Vagina (tissue), 2 donors: ENCODE measurements around the gene DCHS2. TPM values are rescaled to one million over a fixed set of nuclear protein-coding genes. Genes with fewer than 3 reads are reported as not detected.

Experiments used
- DNase-seq, 2 donors: peaks; one replicate each; pipeline ENCODE4 v3.0.0-alpha.2; 2017; ENCODE audit errors: extremely low spot score in 2 of 2
- H3K27ac ChIP-seq: fragments of 200-600 bp; sonication (generic); one replicate; pipeline ENCODE4 v1.5.1; 2019
- H3K27me3 ChIP-seq: fragments of 200-600 bp; sonication (generic); one replicate; pipeline ENCODE4 v1.5.1; 2019
- H3K36me3 ChIP-seq, 2 donors: fragments of 200-600 bp; sonication (generic); one replicate each; pipeline ENCODE4 v1.5.1; 2017 to 2019
- H3K4me1 ChIP-seq: fragments of 200-600 bp; sonication (generic); one replicate; pipeline ENCODE4 v1.5.1; 2019
- H3K4me3 ChIP-seq, 2 donors: fragments of 200-600 bp; sonication (generic); 1 replicate in 1 of 2; 2 replicates in 1 of 2; pipeline ENCODE4 v1.5.1; 2016 to 2019
- H3K9me3 ChIP-seq: fragments of 200-600 bp; sonication (generic); one replicate; pipeline ENCODE4 v1.5.1; 2019
- CTCF ChIP-seq, 3 experiments: fragments of 450-650 bp in 2 of 3; fragments of 200-600 bp in 1 of 3; sonication (generic) in 1 of 3; IDR thresholded peaks; one replicate each; pipeline ENCODE4 v1.5.1; 2017 to 2019; ENCODE audit warnings: antibody characterized with exemption in 3 of 3, mild to moderate bottlenecking in 2 of 3, moderate library complexity in 2 of 3
- POLR2A ChIP-seq, 2 donors: fragments of 450-650 bp; IDR thresholded peaks; one replicate each; pipeline ENCODE4 v1.6.1; 2017; ENCODE audit warnings: antibody characterized with exemption in 2 of 2, mild to moderate bottlenecking in 2 of 2, moderate library complexity in 2 of 2
- POLR2AphosphoS5 ChIP-seq, 2 donors: sonication (generic); formaldehyde crosslinking; IDR thresholded peaks; one replicate each; pipeline ENCODE4 v1.9.0; 2017; ENCODE audit warnings: antibody characterized with exemption in 2 of 2, mild to moderate bottlenecking in 2 of 2, low read depth in 1 of 2; ENCODE audit not compliant: insufficient read depth in 1 of 2
- intact Hi-C: fragments of 100-400 bp; cut with DNase I; formaldehyde crosslinking; loops from one replicate; pipeline ENCODE4 v1.15.1; 2023
- total RNA-seq: library from RNA; depleted of rRNA; stranded (reverse); fragments of >200 nt; gene quantifications from one replicate; pipeline ENCODE4 v1.2.3, GENCODE V29; 2016

DCHS2 gene
- total RNA-seq, 1 donor from 2014 or later = 7.9 TPM

GRCh38 chr4:154367659-154368058 is 123.9 kb downstream of the DCHS2 start:
- TF ChIP-seq POLR2A (IDR thresholded peaks at IDR 0.05) (no peak), POLR2AphosphoS5 (IDR thresholded peaks at IDR 0.05; ENCODE audit: insufficient read depth in 1 of 2, low read depth in 1 of 2) (no peak), CTCF (IDR thresholded peaks at IDR 0.05) (no peak)
- no peaks in the 10 kb centered on the region for H3K27me3 ChIP-seq
- no peaks in the 10 kb centered on the region for H3K36me3 ChIP-seq
- no peak overlapping the region for H3K27ac ChIP-seq
- no peak for DNase-seq
- H3K9me3 ChIP-seq = no peaks in the 10 kb centered on the region
- no peak overlapping the region for H3K4me3 ChIP-seq
- intact Hi-C loops = no loop called here
- H3K4me1 ChIP-seq = no peaks in the 10 kb centered on the region

DNA sequence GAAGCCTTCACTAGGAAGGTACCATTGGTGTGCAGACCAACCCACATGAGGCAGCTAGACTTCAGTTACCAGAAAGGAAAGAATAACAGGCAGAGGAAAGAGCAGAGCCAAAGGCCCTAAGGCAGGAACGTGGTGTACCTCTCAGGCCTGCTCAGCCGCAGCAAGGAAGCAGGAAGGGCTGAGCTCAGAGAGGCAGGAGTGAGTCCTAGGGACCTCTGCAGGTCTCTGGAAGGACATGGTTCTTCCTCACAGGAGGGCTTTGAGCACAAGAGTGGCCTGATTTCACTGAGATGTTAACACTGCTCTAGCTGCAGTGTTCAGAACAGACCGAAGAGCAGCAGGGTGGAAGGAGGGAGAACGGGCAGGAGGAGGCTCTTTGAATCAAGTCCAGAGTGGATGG is 124.6 kb downstream of the DCHS2 start:
- no peaks in the 10 kb centered on the region for H3K27me3 ChIP-seq
- no peak overlapping the region for H3K27ac ChIP-seq
- no peak for DNase-seq
- intact Hi-C loops = no loop called here
- TF ChIP-seq CTCF (IDR thresholded peaks at IDR 0.05) (no peak), POLR2A (IDR thresholded peaks at IDR 0.05) (no peak), POLR2AphosphoS5 (IDR thresholded peaks at IDR 0.05; ENCODE audit: insufficient read depth in 1 of 2, low read depth in 1 of 2) (no peak)
- no peak overlapping the region for H3K4me3 ChIP-seq
- no peaks in the 10 kb centered on the region for H3K36me3 ChIP-seq
- no peaks in the 10 kb centered on the region for H3K9me3 ChIP-seq
- H3K4me1 ChIP-seq = no peaks in the 10 kb centered on the region

DNA sequence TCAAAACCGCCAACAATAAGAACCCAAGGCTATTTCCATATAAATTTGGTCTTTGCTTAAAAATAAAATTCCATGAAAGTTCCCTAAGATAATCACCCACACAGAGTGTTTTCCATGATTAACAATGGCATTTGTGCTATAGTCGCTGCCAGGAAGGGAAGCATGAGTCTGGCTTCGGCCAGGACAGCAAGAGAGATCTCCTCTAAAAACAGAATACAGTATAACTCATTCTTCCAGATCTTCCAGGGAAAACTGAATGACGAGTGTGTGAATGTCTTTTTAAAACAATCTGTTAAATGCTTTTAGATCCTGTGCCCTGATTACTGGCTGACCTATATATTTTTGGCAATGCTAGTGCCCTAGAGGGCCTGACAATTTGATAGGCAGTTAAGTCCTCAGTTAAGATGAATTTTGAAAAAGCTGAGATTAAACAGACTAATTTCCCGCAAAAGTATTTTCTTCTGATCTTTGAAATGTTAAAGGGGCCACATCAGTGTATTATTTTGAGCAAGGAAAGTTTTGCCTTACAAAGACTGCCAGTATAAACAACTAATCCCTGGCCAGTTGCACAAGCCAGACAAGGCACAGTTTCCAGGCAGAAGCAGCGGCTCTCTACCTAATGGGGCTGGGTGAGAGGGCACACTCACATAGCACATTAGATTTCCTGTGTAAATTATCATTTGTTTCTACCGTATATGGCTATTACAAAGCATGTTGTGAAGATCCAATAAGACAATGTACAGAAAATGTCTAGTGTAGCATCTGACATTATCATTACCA is 127.3 kb downstream of the DCHS2 start:
- H3K4me1 ChIP-seq = no peaks in the 10 kb centered on the region
- no peak overlapping the region for H3K4me3 ChIP-seq
- no peaks in the 10 kb centered on the region for H3K36me3 ChIP-seq
- TF ChIP-seq CTCF (IDR thresholded peaks at IDR 0.05) = no peak
- TF ChIP-seq POLR2A (IDR thresholded peaks at IDR 0.05) = no peak
- no peak for TF ChIP-seq POLR2AphosphoS5 (IDR thresholded peaks at IDR 0.05; ENCODE audit: insufficient read depth in 1 of 2, low read depth in 1 of 2)
- H3K9me3 ChIP-seq = no peaks in the 10 kb centered on the region
- no peak for DNase-seq
- no peaks in the 10 kb centered on the region for H3K27me3 ChIP-seq
- H3K27ac ChIP-seq = no peak overlapping the region
- intact Hi-C loops = no loop called here

DNA sequence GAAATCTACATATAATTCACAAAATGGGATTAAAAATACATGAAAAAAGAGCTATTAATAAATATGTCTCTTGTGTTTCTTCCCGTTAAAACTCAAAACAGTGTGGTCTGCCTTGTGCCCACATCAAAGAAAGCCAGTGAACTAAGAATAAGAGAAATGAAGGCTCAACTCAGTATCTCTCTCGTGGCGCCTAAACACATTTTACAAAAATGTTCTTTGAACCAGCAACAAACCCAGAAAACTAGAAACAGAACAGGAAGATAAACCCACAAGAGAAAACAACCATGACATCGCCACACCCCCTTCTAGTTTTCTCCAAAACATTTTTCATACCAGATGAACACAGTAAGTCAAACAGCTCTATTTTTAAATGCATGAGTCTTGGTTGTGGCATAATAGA is 130.1 kb downstream of the DCHS2 start:
- Histone ChIP-seq H3K27ac (no peak overlapping the region), H3K9me3 (no peaks in the 10 kb centered on the region), H3K36me3 (no peaks in the 10 kb centered on the region), H3K4me3 (no peak overlapping the region), H3K4me1 (no peaks in the 10 kb centered on the region), H3K27me3 (no peaks in the 10 kb centered on the region)
- intact Hi-C loops = no loop called here
- TF ChIP-seq CTCF (IDR thresholded peaks at IDR 0.05) = no peak
- TF ChIP-seq POLR2A (IDR thresholded peaks at IDR 0.05) = no peak
- DNase-seq = no peak

- TF ChIP-seq POLR2AphosphoS5 (IDR thresholded peaks at IDR 0.05; ENCODE audit: insufficient read depth in 1 of 2, low read depth in 1 of 2) = no peak
- TF ChIP-seq POLR2A (IDR thresholded peaks at IDR 0.05) = no peak
- TF ChIP-seq CTCF (IDR thresholded peaks at IDR 0.05) = no peak
- no peaks in the 10 kb centered on the region for H3K27me3 ChIP-seq
- no peak overlapping the region for H3K27ac ChIP-seq
- H3K4me3 ChIP-seq = no peak overlapping the region
- no peaks in the 10 kb centered on the region for H3K9me3 ChIP-seq
- no peaks in the 10 kb centered on the region for H3K36me3 ChIP-seq
- H3K4me1 ChIP-seq = no peaks in the 10 kb centered on the region
- intact Hi-C loops = no loop called here
- DNase-seq = no peak
These were observed 131.1 kb downstream of the DCHS2 start for GRCh38 chr4:154360491-154360890.
